Sigmoid colon (tissue), 7 donors: ENCODE results near the gene AMOTL2. TPM values are rescaled to one million over a fixed set of nuclear protein-coding genes. Genes with fewer than 3 reads are reported as not detected.

Source experiments
- DNase-seq: peaks from one replicate; pipeline ENCODE4 v3.0.0-alpha.2; 2019
- H3K27ac ChIP-seq, 4 donors: fragments of 200-600 bp; sonication (generic); one replicate each; pipeline ENCODE4 v1.5.1; 2016 to 2019; ENCODE audit warnings: mild to moderate bottlenecking in 1 of 4
- H3K27me3 ChIP-seq, 3 donors: fragments of 200-600 bp; sonication (generic); one replicate each; pipeline ENCODE4 v1.5.1; 2019; ENCODE audit warnings: mild to moderate bottlenecking in 1 of 3
- H3K36me3 ChIP-seq, 4 donors: fragments of 200-600 bp; sonication (generic); one replicate each; pipeline ENCODE4 v1.5.1; 2016 to 2019
- H3K4me1 ChIP-seq, 4 donors: fragments of 200-600 bp; sonication (generic); one replicate each; pipeline ENCODE4 v1.5.1; 2017 to 2019
- H3K4me3 ChIP-seq, 4 donors: fragments of 200-600 bp; sonication (generic); one replicate each; pipeline ENCODE4 v1.5.1; 2017 to 2019; ENCODE audit warnings: mild to moderate bottlenecking in 2 of 4, moderate library complexity in 1 of 4
- H3K9me3 ChIP-seq, 4 donors: fragments of 200-600 bp in 3 of 4; sonication (generic) in 3 of 4; one replicate each; pipeline versions ENCODE4 v1.5.1 to v1.6.1; 2013 to 2019
- EP300 ChIP-seq, 4 donors: sonication (generic); formaldehyde crosslinking; IDR thresholded peaks; one replicate each; pipeline ENCODE4 v1.6.1; 2017; ENCODE audit warnings: antibody characterized with exemption in 4 of 4
- POLR2A ChIP-seq, 2 donors: fragments of 450-650 bp; IDR thresholded peaks; one replicate each; pipeline ENCODE4 v1.6.1; 2016; ENCODE audit warnings: antibody characterized with exemption in 2 of 2, mild to moderate bottlenecking in 2 of 2, moderate library complexity in 2 of 2
- POLR2AphosphoS5 ChIP-seq, 4 donors: sonication (generic); formaldehyde crosslinking; IDR thresholded peaks; one replicate each; pipeline ENCODE4 v1.6.1; 2017; ENCODE audit warnings: antibody characterized with exemption in 4 of 4
- whole genome bisulfite sequencing, 2 donors: extraction: QIAGEN DNeasy Blood & Tissue Kit; methylation state at CpG; one replicate each; pipeline ENCODE4 v1.1.7; 2013; 5-methylcytosine and 5-hydroxymethylcytosine counted together
- intact Hi-C: fragments of 100-400 bp; cut with DNase I; formaldehyde crosslinking; loops from one replicate; pipeline ENCODE4 v1.15.1; 2023
- polyA plus RNA-seq, 3 donors: library from polyadenylated mRNA; stranded (reverse); fragments of 200-250 nt; gene quantifications; one replicate each; pipeline ENCODE4 v1.2.3, GENCODE V29; 2013
- total RNA-seq, 4 donors: library from RNA; depleted of rRNA; stranded (reverse); fragments of >200 nt; gene quantifications; one replicate each; pipeline ENCODE4 v1.1.0, GENCODE V29; 2016
- TF ChIP-seq, protein P1 (sequence below), 4 experiments: fragments of 450-650 bp in 3 of 4; fragments of 200-600 bp in 1 of 4; IDR thresholded peaks; one replicate each; pipeline ENCODE4 v1.5.1; 2016 to 2019; ENCODE audit warnings: antibody characterized with exemption in 4 of 4, mild to moderate bottlenecking in 3 of 4, moderate library complexity in 2 of 4
- donor health status: healthy with polysubstance abuse.
- donor health status: Bipolar disorder and iron deficiency.
- donor health status: healthy.

AMOTL2 gene
- total and polyA plus RNA-seq, 7 donors = 1.6 to 112 (median 43.5) TPM

- intact Hi-C loops = loop anchor here (10.0 kb wide), 1 partner anchor 793 kb away; the partner anchor contains the start of gene CDV3
- Histone ChIP-seq H3K4me3 (no peak overlapping the region), H3K4me1 (peaks cover 0 to 99% (median 97%) of the 10 kb centered on the region in 4 donors), H3K27ac (peak overlapping the region; percentile 98 to 100 (median 100)), H3K36me3 (peaks cover 10 to 71% (median 45%) of the 10 kb centered on the region in 4 donors), H3K27me3 (no peaks in the 10 kb centered on the region), H3K9me3 (no peaks in the 10 kb centered on the region)
- DNase-seq = peak; percentile 38
- WGBS, 2 donors = 90 to 94% methylated on average over 8 of the region's 8 CpGs
- TF ChIP-seq POLR2A (IDR thresholded peaks at IDR 0.05) (no peak), POLR2AphosphoS5 (IDR thresholded peaks at IDR 0.05) (no peak)
- TF ChIP-seq, protein P1, sequence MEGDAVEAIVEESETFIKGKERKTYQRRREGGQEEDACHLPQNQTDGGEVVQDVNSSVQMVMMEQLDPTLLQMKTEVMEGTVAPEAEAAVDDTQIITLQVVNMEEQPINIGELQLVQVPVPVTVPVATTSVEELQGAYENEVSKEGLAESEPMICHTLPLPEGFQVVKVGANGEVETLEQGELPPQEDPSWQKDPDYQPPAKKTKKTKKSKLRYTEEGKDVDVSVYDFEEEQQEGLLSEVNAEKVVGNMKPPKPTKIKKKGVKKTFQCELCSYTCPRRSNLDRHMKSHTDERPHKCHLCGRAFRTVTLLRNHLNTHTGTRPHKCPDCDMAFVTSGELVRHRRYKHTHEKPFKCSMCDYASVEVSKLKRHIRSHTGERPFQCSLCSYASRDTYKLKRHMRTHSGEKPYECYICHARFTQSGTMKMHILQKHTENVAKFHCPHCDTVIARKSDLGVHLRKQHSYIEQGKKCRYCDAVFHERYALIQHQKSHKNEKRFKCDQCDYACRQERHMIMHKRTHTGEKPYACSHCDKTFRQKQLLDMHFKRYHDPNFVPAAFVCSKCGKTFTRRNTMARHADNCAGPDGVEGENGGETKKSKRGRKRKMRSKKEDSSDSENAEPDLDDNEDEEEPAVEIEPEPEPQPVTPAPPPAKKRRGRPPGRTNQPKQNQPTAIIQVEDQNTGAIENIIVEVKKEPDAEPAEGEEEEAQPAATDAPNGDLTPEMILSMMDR (IDR thresholded peaks at IDR 0.05) = no peak
Measured at GRCh38 chr3:134367869-134368750, 6.1 kb downstream of the AMOTL2 start.

DNA sequence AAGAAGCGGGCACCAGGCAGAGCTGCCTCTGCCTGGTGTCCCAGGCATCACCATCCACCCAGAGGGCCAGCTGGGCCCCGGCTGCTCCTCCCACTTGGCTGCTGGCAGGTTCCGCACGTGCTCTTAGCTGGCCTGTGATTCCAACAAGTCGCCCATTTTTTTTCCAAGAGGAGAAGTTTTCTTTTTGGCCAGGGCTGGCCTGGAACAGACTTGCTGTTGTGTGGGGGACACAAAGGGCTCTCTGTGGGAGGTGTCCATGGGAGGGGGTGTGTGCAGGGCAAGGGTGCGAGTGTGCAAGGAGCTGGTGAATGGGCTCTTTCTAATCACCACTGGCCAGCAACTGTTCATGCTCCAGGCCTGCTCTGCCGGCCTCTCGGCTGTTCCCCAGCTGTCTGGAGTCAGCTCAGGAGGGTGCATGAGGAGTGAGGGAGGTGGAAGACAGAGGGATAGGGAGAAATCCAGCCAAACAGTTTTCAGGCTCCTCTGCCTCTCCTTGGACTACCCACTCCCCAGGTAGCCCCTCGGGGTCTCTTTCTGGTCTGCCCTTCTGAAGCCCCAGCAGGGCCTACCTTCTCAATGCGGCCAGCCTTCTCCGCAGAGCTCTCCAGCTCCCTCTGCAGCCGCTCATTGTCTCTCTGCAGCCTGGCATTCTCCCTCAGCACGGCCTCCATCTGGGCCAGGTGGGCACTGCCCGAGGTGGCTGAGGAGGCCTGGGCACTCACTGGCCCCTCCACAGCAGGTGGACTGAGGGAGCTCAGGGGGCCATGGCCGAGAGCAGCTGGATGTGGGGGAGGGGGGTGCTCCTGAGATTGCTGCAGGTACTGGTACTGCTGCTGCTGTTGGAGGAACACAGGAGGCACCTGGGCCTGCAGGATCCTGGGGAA lies 7.1 kb downstream of the AMOTL2 start:
- no peak overlapping the region for H3K4me3 ChIP-seq
- intact Hi-C loops = loop anchor here (10.0 kb wide), 1 partner anchor 792 kb away; the partner anchor contains the start of gene CDV3
- no peaks in the 10 kb centered on the region for H3K9me3 ChIP-seq
- H3K27me3 ChIP-seq = no peaks in the 10 kb centered on the region
- H3K4me1 ChIP-seq = peaks cover 0 to 100% (median 98%) of the 10 kb centered on the region in 4 donors
- peak overlapping the region; percentile 98 to 100 (median 100) for H3K27ac ChIP-seq
- WGBS, 2 donors = 85 to 86% methylated on average over 15 of the region's 15 CpGs
- peaks cover 10 to 81% (median 52%) of the 10 kb centered on the region in 4 donors for H3K36me3 ChIP-seq
- TF ChIP-seq POLR2A (IDR thresholded peaks at IDR 0.05) = no peak
- TF ChIP-seq EP300 (IDR thresholded peaks at IDR 0.05) = no peak
- TF ChIP-seq, protein P1 (IDR thresholded peaks at IDR 0.05) = no peak
- TF ChIP-seq POLR2AphosphoS5 (IDR thresholded peaks at IDR 0.05) = peak in 3 of 4 donors; percentile 30 to 57 (median 52)
- DNase-seq = peak; percentile 85

DNA sequence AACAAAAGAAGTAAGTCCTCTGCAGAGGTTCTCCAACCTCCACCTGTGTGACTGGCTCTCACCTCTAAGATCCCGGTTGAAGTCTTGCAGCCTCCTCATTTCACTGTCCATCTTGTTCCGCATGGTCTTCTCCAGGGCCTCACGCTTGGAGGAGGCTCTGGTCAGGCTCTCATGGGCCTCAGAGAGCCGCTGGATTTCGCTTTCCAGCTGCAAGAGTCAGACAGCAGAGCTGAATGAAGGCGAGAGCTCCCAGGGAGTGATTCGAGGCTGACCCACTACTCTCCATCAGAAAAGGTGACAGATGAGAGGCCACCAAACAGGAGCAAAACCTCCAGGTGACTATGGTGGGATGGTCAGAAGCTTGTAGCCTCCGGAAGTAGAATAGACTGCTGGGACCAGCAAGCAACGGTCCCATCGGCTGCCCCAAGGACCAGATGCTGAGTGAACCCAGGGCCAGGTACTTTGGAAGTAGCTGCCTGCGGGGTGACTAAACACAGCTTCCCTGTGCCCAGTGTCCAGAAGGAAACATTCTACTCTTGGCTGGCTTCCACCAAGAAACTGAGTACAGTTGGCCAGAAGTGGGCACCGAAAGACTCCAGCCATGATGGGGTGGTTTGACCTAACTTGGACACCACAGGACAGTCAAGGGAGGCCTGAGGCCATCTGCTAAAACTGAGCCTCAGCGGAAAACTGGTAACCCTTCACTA lies 7.9 kb downstream of the AMOTL2 start:
- Histone ChIP-seq H3K27me3 (no peaks in the 10 kb centered on the region), H3K27ac (peak overlapping the region; percentile 98 to 100 (median 100)), H3K36me3 (peaks cover 12 to 88% (median 59%) of the 10 kb centered on the region in 4 donors), H3K4me1 (peaks cover 0 to 100% (median 98%) of the 10 kb centered on the region in 4 donors), H3K9me3 (no peaks in the 10 kb centered on the region), H3K4me3 (no peak overlapping the region)
- TF ChIP-seq POLR2A (IDR thresholded peaks at IDR 0.05) (no peak), EP300 (IDR thresholded peaks at IDR 0.05) (no peak), POLR2AphosphoS5 (IDR thresholded peaks at IDR 0.05) (no peak)
- TF ChIP-seq, protein P1 (IDR thresholded peaks at IDR 0.05) = no peak
- intact Hi-C loops = loop anchor here (10.0 kb wide), 1 partner anchor 792 kb away; the partner anchor contains the start of gene CDV3
- DNase-seq = no peak
- WGBS, 2 donors = 91 to 94% methylated on average over 13 of the region's 13 CpGs

GRCh38 chr3:134365766-134366065 lies 8.5 kb downstream of the AMOTL2 start:
- DNase-seq = no peak
- intact Hi-C loops = loop anchor here (10.0 kb wide), 1 partner anchor 791 kb away; the partner anchor contains the start of gene CDV3
- no peak overlapping the region for H3K4me3 ChIP-seq
- H3K27me3 ChIP-seq = no peaks in the 10 kb centered on the region
- H3K4me1 ChIP-seq = peaks cover 0 to 100% (median 98%) of the 10 kb centered on the region in 4 donors
- H3K27ac ChIP-seq = peak overlapping the region; percentile 98 to 100 (median 100)
- peaks cover 13 to 88% (median 59%) of the 10 kb centered on the region in 4 donors for H3K36me3 ChIP-seq
- TF ChIP-seq, protein P1 (IDR thresholded peaks at IDR 0.05) = no peak
- TF ChIP-seq POLR2A (IDR thresholded peaks at IDR 0.05) (no peak), EP300 (IDR thresholded peaks at IDR 0.05) (no peak), POLR2AphosphoS5 (IDR thresholded peaks at IDR 0.05) (no peak)
- no peaks in the 10 kb centered on the region for H3K9me3 ChIP-seq
- WGBS, 2 donors = 93 to 96% methylated on average over 4 of the region's 4 CpGs
